ENCODE measurements around the gene OR7D2.

The OR7D2 gene

GRCh38 chr19:9205501-9206113 lies 26.8 kb downstream of the OR7D2 start:
- H3K27me3 ChIP-seq (ENCODE audit: control insufficient read depth, insufficient read depth, low read length): no peaks in the 10 kb centered on the region
- H2AFZ ChIP-seq: peak overlapping the region; percentile 7
- H3K4me2 ChIP-seq (ENCODE audit: low read length): peak overlapping the region; percentile 60
- H3K4me1 ChIP-seq: no peaks in the 10 kb centered on the region
- H3K9ac ChIP-seq: no peak overlapping the region
- peak; percentile 81 for TF ChIP-seq CTCF (IDR thresholded peaks at IDR 0.05)
- no peak overlapping the region for H3K4me3 ChIP-seq (ENCODE audit: low read depth, low read length)
- no peaks in the 10 kb centered on the region for H3K79me2 ChIP-seq
- no peaks in the 10 kb centered on the region for H3K9me3 ChIP-seq (ENCODE audit: control insufficient read depth, low read length)
- H3K27ac ChIP-seq: no peak overlapping the region
- no peaks in the 10 kb centered on the region for H3K36me3 ChIP-seq (ENCODE audit: control insufficient read depth, insufficient read depth, low read length)

GRCh38 chr19:9219489-9219888 lies 40.7 kb downstream of the OR7D2 start, which contains the start of gene OR7D4:
Gene OR7D4, minus strand, starts transcription at chr19:9219589. Its CDS starts 4,752 bp downstream, at chr19:9214837.
- Histone ChIP-seq H3K9ac (no peak within 1 kb of the TSS), H3K9me3 (ENCODE audit: control insufficient read depth, low read length) (no peaks in the 10 kb centered on the region), H3K4me1 (no peaks in the 10 kb centered on the region), H2AFZ (no peak within 1 kb of the TSS), H3K27me3 (ENCODE audit: control insufficient read depth, insufficient read depth, low read length) (no peaks in the 10 kb centered on the region), H3K27ac (no peak within 1 kb of the TSS), H3K4me2 (ENCODE audit: low read length) (no peak within 1 kb of the TSS), H3K79me2 (no peaks in the 10 kb centered on the region), H3K36me3 (ENCODE audit: control insufficient read depth, insufficient read depth, low read length) (no peaks in the 10 kb centered on the region), H3K4me3 (ENCODE audit: low read depth, low read length) (no peak within 1 kb of the TSS)
- no peak for TF ChIP-seq CTCF (IDR thresholded peaks at IDR 0.05)

All from parathyroid adenoma (tissue), 2 donors.